Epithelial cell of prostate (primary cell): Measurements from ENCODE around the gene ERG.

Experiments
- DNase-seq: peaks from one replicate; pipeline ENCODE4 v3.0.0-alpha.2; 2011; ENCODE audit warnings: low read depth, low spot score
- H3K27ac ChIP-seq: fragments of 450-650 bp; 2 replicates; pipeline ENCODE4 v1.5.1; 2017; ENCODE audit warnings: mild to moderate bottlenecking

ERG gene

GRCh38 chr21:38498057-38498833 lies at the start of gene ERG:
ERG (minus strand) TSS chr21:38498477; CDS start chr21:38498380, 97 bp downstream.
- DNase-seq: no peak
- no peak within 1 kb of the TSS for H3K27ac ChIP-seq

- no peak overlapping the region for H3K27ac ChIP-seq
- DNase-seq: peak; percentile 69
Measured at GRCh38 chr21:38544661-38545060, 46.4 kb upstream of the ERG start.

DNA sequence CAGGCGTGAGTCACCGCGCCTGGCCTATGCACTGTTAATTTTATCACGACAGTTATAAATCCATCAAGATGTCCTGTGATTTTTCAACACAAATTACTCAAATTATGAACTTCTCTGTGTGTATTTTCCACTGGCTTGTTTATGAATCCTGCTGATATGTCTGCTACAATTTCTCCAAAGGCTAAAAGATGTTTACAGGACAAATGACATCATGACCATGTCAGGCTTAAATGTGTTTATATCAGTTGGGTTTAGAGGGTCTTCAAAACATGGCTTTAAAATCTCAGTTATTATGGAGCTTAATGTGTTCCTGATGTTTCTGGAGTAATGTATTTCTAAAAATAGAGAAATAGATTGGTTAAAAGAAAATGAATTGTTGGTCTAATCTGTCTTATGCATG lies 44.0 kb upstream of the ERG start:
- no peak for DNase-seq
- no peak overlapping the region for H3K27ac ChIP-seq

DNA sequence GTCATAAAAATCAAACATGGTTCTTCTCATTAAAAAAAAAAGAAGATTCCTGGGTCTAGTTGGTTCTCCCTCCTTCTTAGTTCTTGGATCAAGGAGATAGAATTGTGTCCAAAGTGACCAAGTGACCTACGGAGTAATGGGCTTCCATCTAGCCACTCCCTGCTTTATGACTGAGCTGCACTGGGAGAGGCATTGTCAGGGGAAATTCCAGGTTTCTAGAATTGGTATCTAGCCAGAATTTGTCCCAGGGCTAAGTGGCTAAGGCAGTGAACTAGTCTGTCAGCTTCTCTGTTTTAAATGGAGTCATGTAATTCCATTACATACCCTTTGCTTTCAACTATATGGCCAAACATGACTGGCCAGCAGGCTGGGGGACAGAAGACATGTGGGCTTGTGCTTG lies 40.1 kb upstream of the ERG start:
- no peak for DNase-seq
- H3K27ac ChIP-seq: no peak overlapping the region

DNA sequence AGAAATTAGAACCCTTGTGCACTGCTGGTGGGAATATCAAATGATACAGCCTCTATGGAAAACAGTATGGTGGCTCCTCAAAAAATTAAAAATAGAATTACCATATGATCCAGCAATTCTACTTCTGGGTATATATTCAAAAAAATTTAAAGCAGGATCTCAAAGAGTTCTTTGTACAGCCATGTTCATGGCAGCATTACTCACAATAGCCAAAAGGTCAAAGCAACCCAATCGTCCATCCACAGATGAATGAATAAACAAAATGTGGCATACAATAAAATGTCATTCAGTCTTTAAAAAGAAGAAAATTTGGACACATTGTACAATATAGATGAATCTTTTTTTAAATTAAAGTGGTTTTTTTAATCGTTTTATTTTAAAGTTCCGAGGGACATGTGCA lies 36.3 kb upstream of the ERG start:
- no peak for DNase-seq

DNA sequence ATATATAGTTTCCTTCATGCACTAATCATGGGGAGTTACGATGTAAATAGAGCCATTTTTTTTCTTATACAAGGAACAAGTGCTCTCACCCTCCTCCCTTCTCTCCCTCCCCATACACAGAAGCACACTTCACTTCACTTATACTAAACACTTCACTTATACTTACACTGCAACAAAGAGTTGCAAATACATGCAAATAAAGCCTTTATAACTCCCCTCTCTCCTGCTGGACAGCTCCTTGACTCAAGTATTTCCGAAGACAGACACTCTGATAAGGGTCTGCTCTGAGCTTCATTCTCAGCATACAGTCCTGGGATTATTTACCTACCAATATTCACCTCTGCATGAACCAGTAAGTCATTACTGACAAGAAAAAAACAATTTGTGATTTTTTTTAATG lies 35.6 kb upstream of the ERG start:
- no peak overlapping the region for H3K27ac ChIP-seq
- no peak for DNase-seq

More for the DNA sequence above, 36.3 kb upstream of the ERG start:
- H3K27ac ChIP-seq: no peak overlapping the region

- no peak for DNase-seq
- H3K27ac ChIP-seq: no peak overlapping the region
Measured at GRCh38 chr21:38531591-38531990, 33.3 kb upstream of the ERG start.

GRCh38 chr21:38531039-38531541 lies 32.8 kb upstream of the ERG start:
- H3K27ac ChIP-seq: no peak overlapping the region
- no peak for DNase-seq

DNA sequence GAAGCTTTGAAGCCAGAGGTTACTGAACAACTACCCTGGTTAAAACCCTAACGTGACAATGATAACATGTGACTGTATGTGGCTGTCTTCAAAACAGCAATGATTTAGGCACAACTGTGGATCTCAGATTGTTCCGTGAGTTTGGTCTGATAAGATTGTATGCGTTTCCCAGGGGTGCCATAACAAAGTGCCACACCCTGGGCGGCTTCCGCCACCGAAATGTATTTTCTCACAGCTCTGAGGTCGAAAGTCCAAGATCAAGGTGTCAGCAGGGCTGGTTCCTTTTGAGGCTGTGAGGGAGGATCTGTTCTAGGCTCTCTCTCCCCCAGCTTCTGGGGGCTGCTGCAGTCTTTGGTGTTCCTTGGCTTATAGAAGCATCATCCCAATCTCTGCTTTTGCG lies 29.5 kb upstream of the ERG start:
- no peak for DNase-seq
- H3K27ac ChIP-seq: no peak overlapping the region

GRCh38 chr21:38525454-38525853 lies 27.2 kb upstream of the ERG start:
- DNase-seq: no peak
- no peak overlapping the region for H3K27ac ChIP-seq

- H3K27ac ChIP-seq: no peak overlapping the region
- no peak for DNase-seq
Measured at GRCh38 chr21:38524168-38525153, 26.2 kb upstream of the ERG start.

DNA sequence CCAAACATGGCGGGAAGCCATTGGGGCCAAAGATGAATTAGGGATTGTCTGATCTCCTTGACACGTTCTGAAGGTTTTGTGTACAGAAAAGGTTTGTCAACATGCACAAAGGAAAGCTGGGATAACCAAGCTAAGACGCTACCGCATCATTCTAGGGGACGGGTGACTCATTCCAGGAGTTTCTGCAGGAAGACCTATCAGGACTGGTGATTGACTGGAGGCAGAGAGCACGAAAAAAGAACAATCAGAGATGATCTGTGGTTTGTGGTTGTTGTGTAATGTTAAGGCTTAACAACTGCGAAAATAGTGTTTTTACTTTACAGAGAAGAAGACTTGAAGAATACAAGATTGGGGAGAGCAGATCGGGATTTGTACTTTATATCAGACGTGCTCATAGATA lies 22.2 kb upstream of the ERG start:
- no peak for DNase-seq
- H3K27ac ChIP-seq: no peak overlapping the region

- DNase-seq: no peak
- H3K27ac ChIP-seq: no peak overlapping the region
Measured at GRCh38 chr21:38511662-38512243, 13.5 kb upstream of the ERG start.

GRCh38 chr21:38511198-38511597 lies 12.9 kb upstream of the ERG start:
- no peak for DNase-seq
- H3K27ac ChIP-seq: no peak overlapping the region

GRCh38 chr21:38507374-38507942 lies 9.2 kb upstream of the ERG start:
- H3K27ac ChIP-seq: no peak overlapping the region
- DNase-seq: no peak

GRCh38 chr21:38506661-38507281 lies 8.5 kb upstream of the ERG start:
- no peak overlapping the region for H3K27ac ChIP-seq

DNA sequence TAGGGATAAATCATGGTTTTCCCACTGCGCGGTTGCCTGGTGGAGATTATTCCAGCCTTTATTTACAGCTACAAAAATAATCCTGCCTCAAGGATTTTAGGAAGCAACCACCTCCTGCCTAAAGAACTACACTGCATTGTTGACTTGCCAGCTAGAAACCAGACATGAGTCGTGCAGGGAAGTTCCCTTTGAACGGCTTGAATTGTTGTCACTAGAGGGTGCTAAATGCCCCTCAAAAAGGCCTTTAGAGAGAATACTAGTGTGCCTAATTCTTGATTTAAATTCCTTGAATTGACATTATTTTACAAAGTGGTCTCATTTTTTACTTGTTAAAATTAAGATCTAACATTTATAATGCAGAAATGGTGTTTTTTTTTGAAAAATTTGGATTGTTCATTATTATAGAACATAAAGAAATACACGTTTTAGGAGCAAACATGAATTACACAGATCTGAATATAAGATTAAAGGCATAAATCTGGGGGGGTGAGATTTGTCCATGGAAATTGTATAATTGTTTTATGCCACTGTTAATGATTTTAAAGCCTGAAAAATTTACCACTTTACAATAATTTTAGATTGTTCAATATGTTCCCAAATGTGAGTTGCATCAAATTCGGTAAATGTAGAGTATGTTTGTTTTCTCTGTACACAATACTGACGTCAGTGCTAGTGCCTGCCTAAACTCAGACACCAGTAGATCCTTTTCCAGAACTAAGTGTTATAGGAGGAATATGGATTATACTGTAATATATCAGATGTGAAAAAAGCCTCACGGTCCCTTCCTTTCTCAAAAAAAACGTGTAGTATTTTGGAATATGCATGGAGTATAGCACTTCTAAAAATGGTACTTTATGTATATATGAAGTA lies 7.6 kb upstream of the ERG start:
- peak; percentile 31 for DNase-seq
- no peak overlapping the region for H3K27ac ChIP-seq

More at GRCh38 chr21:38506661-38507281, 8.5 kb upstream of the ERG start:
- DNase-seq: no peak

DNA sequence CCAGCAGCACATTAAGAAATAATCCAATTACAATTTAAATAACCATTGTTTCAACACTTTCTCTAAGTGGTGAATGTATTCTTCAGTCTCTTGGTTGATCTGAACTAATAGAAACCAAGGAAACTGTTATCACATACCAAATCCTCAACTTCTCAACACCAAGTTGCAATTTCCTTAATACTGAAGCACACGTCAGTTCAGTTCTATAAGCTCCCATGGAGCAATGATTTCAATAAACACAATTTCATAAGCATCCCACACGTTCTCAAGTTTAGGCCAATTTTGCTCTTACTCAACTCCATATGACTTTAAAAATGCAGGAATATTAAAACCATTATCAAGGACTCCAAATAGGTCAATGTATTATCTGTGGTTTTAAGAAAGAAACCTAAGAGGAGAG lies 5.8 kb upstream of the ERG start:
- no peak for DNase-seq
- H3K27ac ChIP-seq: peak overlapping the region; percentile 25

DNA sequence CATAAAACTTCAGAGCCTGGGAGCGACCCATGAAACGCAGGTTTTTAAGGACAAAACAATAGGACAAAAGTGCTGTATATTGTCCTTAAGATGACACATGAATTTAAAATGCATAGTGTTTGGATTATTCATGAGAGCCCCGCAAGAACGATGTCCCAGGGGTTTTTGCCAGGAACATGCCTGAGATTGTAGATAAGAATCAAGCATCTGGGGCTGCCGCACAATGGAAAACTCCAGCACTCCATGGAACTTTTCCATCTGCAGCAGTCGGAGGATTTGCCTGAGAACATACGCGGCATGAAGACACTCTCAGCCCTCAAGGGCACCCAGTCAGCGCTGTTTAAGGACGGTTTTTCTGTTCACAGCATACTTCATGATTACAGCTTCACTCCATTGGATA lies 5.3 kb upstream of the ERG start:
- H3K27ac ChIP-seq: peak overlapping the region; percentile 25
- no peak for DNase-seq
